ENCODE results near the gene ASTN2.

ASTN2 gene

DNA sequence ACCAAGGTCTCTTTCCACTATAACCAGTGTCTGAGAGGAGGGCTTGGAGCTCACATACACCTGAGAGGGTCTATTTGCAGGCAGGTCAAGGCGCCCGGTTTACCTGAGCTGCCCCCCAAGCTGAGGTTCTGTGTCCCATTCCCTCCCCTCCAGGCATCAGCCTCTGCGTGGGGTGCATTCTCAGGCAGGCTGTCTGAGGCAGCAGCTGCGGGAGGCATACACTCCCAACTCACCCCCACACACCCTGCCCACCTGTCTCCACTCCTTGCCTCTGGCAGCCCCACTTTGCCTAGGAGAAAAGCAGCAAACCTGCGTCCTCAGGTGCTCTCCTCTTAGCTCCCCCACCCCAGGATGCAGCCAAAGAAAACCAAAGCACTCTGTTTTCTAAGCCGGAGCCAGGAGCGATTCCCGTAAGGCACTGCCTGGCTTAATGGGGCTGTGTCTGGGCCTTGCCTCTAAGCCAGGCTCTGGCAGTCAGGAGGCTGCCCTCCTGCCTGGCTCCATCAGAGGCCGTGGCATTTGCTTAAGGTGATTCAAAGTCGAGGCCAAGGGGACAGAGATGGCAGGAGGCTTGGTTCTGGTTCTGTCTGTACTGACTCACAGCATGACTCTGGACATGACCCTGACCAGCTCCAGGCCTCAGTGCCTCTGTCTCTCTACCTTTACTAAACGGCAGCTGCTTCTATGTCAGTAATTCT, 867.0 kb downstream of the ASTN2 start:
- no peak for DNase-seq

DNA sequence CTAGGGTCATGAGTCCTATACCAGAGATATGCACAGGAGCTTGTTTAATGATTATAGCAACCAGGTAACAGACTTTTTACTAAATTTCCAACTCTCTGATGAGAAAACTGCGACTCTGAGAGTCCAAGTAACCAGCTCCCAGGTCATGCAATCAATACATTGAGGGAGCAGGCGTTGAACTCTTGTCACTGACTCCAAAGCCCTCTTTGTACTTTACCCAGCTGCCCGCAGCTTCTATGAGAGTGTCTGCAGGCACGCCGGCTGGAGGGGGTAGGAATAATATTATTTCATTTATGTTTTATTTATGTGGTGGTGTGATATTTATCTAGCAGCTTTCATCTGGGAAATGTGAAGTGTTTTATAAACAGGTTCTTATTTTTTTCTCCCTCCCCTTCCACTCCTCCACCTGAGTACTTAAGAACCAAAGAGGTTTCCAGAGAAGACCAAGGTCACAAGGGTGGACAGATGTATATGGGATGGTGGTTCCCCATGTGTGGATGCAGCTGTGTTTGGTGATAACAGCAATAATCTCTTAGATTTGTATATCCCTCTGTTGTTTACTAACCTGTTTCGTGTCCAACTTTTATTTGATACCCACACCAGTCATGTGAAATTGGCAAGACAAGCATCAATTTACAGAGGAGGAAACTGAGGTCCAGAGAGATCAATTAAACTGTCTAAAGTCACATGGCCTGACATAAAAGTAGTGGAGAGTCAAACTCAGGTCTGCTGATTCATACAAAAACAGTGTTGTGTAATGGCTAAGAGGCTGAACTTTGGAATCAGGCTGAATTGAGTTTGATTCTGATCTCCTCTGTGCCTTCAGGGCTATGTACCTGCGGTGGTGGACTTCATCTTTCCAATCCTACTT, 867.9 kb downstream of the ASTN2 start:
- DNase-seq: no peak

DNA sequence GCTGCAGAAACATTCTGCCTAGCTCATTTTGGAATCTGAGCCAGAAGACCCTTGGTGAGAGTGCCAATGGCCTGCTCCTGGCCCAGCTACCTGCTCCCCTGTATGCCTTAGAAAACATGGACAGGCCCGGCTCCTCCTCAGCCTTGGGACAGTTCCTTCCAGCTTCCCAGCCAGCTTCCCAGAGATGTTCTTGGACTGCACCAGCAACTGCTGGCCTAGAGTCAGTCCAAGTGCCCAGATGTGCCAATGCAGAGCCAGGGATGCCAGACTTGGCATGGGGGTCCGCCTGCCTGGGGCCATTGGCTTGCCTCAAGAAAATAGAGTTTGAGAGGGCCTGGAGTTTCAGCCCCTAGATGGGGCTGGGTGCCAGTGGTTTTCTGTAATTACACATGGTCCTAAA, 870.0 kb downstream of the ASTN2 start:
- no peak for DNase-seq

DNA sequence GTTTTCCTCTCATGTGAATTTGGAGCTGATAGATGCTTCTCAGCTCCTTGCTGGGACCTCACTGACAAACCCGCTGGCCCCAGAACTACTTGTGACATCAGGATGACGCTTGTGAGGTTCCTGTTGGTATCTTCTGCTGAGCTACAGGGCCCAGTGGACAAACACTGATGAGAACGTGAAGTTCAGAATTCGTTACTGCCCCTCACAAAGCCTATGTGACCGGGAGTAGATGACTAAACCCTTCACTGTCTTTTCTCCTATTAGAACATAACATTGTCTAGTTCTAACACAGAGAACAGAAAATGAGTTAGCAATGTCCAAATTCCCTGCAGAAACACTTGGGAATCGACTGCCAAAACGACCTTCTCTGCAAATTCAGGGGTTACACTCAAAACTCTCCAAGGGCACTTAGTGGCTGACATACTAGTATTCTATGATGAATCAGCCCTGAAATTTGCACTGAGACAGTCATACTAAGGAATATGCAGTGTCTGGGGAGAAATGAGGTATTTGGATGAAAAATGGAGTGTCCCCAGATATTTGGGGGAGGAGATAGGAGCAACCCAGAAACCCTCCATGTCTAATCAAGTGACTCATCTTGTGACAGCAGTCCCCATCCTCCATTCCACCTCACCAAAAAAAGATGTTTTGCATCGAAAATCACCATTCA, 871.0 kb downstream of the ASTN2 start:
- DNase-seq: no peak

DNA sequence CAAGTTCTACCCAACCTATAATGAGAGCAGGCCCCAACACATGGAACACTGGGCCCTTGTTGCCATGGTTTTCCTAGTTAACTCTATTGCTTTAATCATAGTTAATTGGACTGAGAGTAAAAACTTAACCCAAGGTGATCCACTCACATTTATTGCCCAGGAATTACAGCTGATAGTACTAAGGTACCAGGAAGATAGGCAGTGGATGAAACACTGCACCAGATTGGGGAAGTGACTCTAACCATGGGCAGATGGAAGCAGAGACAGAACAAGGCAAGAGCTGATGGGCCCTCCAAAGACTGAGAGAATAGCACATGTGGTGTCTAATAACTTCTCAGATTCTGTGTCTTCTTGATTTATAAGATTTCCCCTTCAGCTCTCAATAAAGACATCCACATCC, 873.5 kb downstream of the ASTN2 start:
- DNase-seq: no peak

DNA sequence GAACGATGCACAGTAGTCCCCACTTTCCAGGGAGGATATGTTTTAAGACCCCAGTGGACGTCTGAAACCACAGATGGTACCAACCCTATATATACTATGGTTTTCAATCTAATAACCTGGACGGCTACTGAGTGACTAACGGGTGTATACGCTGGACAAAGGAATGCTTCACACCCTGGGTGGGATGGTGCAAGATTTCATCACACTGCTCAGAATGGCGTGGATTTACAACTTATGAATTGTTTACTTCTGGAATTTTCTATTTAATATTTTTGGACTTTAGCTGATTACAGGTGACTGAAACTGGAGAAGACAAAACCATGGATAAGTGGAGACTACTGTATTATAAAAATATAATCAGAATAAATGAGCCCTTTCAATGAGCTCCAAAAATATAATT, 875.3 kb downstream of the ASTN2 start:
- no peak for DNase-seq

DNA sequence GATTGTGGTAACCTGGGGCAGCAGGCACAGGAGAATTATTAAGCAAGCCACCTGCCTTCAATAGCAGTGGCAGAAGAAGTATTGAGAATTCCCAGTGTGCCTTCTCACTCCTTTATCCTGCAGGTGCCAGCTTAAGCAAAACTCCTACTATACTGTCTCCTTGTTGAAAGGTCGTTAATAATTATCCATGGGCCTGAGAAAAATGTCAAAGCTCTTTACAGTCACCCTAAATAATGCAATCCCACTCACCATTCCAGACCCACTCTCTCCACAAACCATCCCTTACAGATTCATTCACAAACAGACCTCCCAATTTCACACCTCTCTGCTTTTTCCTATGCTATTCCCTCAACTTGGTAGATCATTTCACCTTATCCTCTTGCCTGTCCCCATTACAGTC, 889.2 kb downstream of the ASTN2 start:
- DNase-seq: no peak

DNA sequence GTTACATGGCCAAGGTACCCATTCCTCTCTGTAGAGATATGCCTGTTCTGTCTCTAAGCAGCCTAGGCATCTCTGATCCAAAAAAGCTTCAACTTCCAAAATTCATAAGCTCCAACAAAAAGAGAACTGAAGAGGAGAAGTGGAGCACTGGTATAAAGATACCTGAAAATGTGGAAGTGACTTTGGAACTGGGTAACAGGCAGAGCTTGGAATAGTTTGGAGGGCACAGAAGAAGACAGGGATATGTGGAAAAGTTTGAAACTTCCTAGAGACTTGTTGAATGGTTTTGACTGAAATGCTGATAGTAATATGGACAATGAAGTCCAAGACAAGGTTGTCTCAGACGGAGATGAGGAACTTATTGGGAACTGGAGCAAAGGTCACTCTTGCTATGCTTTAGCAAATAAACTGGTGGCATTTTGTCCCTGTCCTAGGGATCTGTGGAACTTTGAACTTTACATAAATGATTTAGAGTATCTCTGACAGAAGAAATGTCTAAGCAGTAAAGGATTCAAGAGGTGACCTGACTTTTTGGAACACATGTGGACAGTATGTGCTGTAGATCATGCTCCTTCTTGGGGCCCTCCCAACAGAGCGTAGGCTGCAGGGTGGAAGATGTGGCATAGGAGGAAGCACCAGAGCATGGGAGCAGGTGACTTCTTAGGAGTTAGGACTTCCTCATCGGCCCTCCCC, 889.9 kb downstream of the ASTN2 start:
- DNase-seq: no peak

DNA sequence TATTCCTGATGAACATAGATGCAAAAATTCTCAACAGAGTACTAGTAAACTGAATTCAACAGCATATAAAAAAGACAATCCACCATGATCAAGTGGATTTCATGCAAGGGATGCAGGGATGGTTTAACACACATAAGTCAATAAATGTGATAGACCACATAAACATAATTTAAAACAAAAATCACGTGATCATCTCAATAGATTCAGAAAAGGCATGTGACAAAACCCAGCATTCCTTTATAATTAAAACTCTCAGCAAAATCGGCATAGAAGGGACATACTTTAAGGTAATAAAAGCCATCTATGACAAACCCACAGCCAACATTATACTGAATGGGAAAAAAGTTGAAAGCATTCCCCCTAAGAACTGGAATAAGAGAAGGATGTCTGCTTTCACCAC, 894.6 kb downstream of the ASTN2 start:
- DNase-seq: no peak

DNA sequence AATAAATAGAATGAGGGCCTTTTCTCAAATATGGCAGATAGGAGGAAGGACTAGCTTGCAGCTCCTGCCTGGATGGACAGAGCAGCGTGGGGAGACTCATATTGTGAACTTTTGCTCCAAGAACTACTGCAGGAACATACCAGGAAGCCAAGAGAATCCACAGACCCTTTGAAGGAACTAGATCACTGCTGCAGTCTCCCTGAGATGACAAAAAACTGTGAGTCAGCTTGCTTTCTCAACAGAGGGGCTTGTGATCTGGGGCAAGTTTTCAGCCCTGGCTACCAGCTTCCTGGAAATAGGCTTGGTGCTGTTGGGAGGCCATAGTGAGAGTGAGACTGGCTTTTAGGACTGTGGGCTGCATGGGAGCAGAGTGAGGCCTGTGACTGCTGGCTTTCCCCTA, 898.4 kb downstream of the ASTN2 start:
- no peak for DNase-seq

DNA sequence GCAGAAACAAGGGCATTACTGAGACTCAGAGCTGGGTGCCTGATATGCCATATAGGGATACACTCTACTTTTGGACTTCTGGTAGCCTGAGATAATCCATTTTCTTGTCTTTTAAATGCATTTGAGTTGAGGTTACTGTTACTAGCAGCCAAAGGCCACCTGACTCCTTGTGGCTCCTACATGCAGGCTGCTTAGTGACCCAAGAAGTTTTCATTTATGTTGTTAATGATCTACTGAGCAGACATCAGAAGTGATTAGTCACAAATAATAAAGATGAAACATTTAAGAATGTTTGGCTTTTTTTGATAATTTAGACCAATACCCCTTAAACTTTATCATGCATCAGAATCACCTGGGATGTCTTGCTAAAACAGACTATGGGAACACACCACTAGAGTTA, 899.3 kb downstream of the ASTN2 start:
- no peak for DNase-seq

DNA sequence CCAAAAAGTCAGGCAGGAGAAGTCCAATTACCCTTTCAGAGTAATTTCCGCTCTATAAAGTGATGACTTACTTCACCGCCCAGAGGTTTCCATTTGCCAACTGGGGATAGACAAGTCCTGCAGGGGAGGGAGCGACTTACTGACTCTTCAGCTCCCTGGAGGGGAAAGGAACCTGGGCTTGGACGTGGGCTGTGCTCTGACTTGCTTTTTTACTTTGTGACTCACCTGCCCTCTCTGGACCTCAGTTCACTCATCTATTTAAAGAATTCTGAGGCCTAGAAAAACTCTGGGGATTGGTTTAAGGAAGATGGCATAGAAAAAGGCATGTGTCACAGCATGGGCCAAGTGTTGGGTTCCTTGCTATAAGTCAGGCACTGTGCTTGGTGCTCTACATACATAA, 908.2 kb downstream of the ASTN2 start:
- no peak for DNase-seq

DNA sequence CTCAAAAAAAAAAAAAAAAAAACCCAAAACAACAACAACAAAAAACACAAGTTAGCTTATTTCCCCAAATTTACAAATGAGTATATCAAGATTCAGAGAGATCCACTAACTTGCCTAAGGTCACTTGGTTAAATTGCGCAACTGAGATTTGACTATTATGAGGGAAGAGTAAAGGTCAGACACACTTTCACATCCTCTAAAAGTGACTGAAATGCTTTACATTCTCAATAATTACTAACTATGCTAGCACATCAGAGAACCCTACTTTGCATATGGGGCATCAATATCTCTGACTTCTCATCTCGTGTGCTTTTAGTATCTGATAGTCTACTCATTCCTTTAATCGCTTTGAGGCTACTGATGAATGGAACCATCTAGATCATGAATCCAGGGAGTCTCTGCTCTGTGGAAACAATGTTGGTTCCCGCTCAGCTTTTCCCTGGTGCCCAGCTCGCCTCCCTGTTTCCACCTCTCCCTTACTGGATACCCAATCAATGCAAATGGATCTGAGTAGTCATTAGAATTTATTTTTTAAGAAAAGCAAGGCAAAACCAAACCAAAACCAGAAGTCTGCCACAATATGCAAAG, 909.9 kb downstream of the ASTN2 start:
- no peak for DNase-seq

DNA sequence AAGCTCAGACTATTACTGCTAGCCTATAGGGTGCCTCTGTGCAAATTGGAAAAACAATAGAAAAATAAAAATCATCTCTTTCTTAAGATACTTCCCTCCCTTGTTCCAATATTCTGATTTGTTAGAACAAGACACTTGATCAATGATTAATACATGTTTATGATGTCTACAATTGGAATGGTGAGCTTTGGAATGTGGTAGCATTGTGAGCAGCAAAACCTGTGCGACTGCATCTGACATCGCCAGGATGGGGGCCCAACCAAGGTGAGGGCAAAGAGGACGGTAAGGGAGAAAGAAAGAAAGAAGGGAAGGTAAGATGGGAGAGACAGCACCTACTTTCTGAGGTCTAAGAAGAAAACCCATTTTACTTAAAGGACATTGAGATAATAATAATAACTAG, 910.8 kb downstream of the ASTN2 start:
- no peak for DNase-seq

DNA sequence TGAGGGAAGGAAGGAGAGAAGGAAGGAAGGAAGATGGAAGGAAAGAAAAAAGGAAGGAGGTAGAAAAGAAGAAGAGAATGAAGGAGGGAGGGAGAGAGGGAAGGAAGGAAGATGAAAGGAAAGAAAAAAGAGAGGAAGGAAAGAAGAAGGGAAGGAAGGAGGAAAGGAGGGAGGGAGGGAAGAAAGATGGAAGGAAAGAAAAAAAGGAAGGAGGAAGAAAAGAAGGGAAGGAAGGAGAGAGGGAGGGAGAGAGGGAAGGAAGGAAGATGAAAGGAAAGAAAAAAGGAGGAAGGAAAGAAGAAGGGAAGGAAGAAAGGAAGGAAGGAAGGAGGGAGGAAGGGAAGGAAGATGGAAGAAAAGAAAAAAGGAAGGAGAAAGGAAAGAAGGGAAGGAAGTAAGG, 912.1 kb downstream of the ASTN2 start:
- no peak for DNase-seq

DNA sequence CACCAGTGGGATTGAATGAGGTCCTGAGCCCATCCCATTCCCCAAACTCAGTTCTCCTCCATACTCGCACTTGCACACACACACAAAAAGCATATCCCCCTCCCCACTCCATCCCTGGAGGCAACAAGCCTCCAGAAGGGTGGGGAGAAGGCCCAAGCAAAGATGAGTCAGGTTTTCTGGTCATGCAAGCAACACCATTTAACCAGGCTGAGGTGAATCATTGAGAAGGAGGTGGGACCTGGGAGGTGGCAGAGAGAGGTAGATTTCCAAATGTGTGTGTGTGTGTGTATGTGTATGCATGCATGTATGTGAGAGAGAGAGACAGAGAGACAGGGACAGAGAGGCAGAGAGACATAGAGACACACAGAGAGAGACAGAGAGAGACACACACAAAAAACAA, 913.0 kb downstream of the ASTN2 start:
- no peak for DNase-seq

DNA sequence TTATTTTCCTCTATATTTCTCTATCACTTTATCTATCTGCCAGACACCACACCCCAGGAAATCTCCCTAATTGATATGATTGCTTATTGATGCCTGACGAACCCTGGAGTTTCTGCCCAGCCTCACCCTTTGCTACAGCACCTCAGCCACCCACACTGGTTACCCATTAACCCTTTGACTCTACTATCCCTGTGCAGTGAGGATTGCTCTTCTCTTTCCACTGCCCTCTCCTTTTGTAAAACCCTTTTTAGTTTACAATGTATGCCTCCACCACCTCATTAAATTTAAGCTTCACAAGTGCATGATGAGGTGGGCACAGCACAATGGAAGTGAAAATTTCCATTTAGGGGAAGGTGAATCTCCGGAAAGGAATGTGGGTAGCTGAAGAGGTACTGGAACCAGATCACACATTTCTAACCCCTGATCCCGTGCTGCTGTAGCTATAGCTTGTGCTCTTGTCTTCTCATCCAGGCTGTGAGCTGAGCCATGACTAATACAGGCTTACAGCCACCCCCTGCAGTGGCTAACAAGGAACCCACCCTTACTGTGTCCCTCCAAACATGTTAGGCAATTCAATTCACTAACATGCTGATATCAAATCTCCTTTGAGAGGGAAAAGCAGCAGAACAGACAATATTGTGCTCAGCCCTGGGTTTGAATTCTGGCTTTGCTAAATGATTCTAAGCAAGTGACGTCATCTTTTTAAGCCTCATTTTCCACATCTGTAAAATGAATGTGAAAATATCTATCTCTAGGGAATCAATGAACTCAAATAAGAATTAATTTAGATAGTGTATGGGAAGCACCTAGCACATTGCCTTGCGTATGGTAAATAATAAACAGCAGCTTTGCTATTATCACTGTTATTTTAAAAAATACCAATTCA, 914.6 kb downstream of the ASTN2 start:
- DNase-seq: no peak

DNA sequence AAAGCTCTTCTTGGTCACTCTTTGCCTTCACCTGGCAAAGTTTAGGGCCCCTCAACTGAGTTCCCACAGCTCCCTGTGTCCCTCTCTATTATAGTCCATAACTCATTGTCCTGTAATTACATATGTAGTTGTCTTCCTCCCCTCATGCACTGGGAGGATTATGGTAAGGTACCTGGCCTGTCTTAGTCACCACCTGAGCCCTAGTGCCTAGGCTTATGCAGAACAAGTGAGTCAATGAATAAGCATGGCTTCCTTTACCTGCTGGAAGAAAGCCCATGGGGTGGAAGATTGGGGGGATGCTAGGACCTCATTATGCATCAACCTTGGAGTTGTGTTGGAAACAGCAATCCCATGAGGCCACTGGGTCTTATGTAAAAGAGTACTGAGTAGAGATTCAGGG, 915.4 kb downstream of the ASTN2 start:
- no peak for DNase-seq

DNA sequence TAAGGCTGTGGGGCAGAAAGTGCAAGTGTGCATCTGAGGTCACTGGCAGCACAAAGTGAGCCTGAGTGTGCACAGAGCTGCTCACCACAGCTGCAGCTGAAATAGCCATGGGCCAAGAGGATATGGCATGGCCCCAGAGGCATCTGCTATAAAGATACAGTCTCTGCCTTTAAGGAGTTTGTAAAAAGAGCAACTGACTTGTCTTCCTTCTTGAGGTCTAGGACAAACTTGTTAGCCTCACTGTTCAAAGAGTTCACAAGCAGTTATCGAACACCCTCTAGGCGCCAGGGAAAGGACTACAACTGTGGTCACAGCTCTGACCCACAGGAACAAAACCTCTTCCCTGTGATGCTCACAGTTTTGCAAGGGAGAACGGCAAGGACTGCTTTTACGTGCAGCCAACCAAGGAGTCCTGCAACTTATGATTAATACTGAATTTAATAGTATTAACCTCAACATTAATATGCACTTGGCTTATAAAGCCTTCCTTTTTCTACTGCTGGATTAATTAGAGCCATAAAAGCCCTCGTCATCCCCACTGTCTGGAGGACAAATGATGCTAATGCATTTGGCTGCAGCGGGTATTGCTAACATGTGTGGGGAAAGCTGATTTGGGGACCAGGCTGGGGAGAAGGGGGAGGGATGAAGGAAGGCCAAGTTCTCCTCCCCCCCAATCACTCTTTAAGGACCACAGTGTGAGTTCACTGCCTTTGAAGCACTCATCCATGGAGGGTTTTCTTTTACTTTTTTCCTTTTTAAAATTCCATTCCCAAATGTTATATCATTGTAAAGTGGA, 917.6 kb downstream of the ASTN2 start:
- DNase-seq: no peak

DNA sequence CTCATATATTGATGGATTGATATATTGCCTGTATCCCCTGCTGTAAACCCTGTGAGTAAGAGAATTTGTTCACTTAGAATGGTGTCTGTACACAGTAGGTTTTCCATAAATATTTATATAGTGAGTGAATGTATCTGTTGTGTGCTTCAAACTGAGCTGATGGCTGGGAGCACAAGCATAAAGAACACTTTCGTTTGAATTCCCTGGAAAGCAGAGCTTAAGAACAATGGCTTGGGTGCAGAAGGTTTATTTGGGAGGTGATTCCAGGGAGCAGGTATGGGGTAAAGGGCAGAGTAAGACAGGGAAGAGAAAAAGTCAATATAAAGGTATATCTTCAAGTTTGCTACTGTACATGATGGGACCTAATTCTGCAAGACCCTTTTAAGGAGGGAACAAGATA, 918.7 kb downstream of the ASTN2 start:
- DNase-seq: no peak

DNA sequence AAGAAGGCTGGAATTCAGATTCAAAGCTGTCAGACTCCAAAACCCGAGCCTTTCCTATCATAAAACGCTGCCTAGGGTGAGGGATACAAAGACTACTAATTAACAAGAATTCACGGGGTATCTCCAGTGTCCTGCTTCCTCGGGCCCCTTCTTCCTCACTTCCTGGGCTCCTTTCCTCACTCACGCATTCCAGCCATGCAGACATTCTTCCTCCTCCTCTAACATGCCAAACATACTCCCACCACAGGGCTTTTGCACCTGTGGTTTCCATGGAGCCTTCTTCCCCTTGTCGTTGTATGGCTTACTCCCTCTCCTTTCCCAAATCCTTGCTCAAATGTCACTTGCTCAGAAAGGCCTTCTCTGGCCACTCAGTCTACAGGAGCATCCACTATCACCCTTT, 919.1 kb downstream of the ASTN2 start:
- DNase-seq: no peak

Measured in stimulated activated CD4-positive, alpha-beta T cell treated with anti-CD3 and anti-CD28 coated beads, Interleukin-2, amount 100 ng/mL, for 24 hours (primary cell).